Psoas muscle (tissue), 8 donors: ENCODE results near the gene SPRYD7. TPM values are rescaled to one million over a fixed set of nuclear protein-coding genes. Genes with fewer than 3 reads are reported as not detected.

Experiments
- ATAC-seq, 4 donors: fragments of 200-7000 bp; cut with Tn5 transposase; one replicate each; pipeline ENCODE4 v1.9.1; 2020; ENCODE audit warnings: moderate library complexity in 3 of 4, mild to moderate bottlenecking in 2 of 4
- DNase-seq, 2 donors: peaks; one replicate each; pipeline ENCODE4 v3.0.0-alpha.2; 2020
- H3K27ac ChIP-seq: fragments of 200-600 bp; one replicate; pipeline ENCODE4 v1.8.0; 2022
- H3K27me3 ChIP-seq, 3 donors: fragments of 200-600 bp in 1 of 3; one replicate each; pipeline versions ENCODE4 v1.6.1 to v1.8.0; 2013 to 2022; ENCODE audit warnings: low read length in 2 of 3, mild to moderate bottlenecking in 2 of 3, moderate library complexity in 1 of 3; ENCODE audit not compliant: insufficient read depth in 3 of 3
- H3K36me3 ChIP-seq, 2 donors: fragments of 200-600 bp in 1 of 2; one replicate each; pipeline versions ENCODE4 v1.6.1 to v1.8.0; 2013 to 2022; ENCODE audit warnings: low read depth in 1 of 2, mild to moderate bottlenecking in 1 of 2, moderate library complexity in 1 of 2; ENCODE audit not compliant: insufficient read depth in 1 of 2
- H3K4me1 ChIP-seq: fragments of 200-600 bp; one replicate; pipeline ENCODE4 v1.8.0; 2022
- H3K4me3 ChIP-seq: fragments of 200-600 bp; one replicate; pipeline ENCODE4 v1.8.0; 2022; ENCODE audit warnings: mild to moderate bottlenecking
- H3K9me3 ChIP-seq: fragments of 200-600 bp; one replicate; pipeline ENCODE4 v1.8.0; 2022
- whole genome bisulfite sequencing, 3 donors: extraction: QIAGEN DNeasy Blood & Tissue Kit; methylation state at CpG; one replicate each; pipeline versions ENCODE4 v1.1.6 to v1.1.7; 2013; 5-methylcytosine and 5-hydroxymethylcytosine counted together
- intact Hi-C, 2 donors: fragments of 100-400 bp; cut with DNase I; formaldehyde crosslinking; loops; one replicate each; pipeline versions ENCODE4 v1.11.0 to v1.14.2; 2022
- polyA plus RNA-seq, 3 donors: library from polyadenylated mRNA; stranded (reverse); fragments of 200-250 nt; gene quantifications; one replicate each; pipeline ENCODE4 v1.2.3, GENCODE V29; 2013
- total RNA-seq, 4 donors: library from RNA; stranded (reverse); fragmentation: NEBNext Ultra II Directional in 2 of 4; extraction: Animal tissue kit (Norgen Biotek cat#: 25700) in 2 of 4; gene quantifications; one replicate each; pipeline versions ENCODE4 v1.2.1 to v1.2.4, GENCODE V29; 2021 to 2023
- TF ChIP-seq, protein P1 (sequence below): fragments of 200-600 bp; IDR thresholded peaks from one replicate; pipeline ENCODE4 v1.8.0; 2022; ENCODE audit warnings: antibody characterized with exemption
- donor health status: healthy with polysubstance abuse.
- donor health status: DM: no; HTN: no; CAD: no; lungs with moderate emphysema.
- donor health status: Bipolar disorder and iron deficiency.
- donor health status: healthy.
- donor health status: DM: yes; HTN: yes; CAD: no.
- donor health status: DM: no; HTN: no; CAD: no.
- donor health status: DM: no; HTN: no; CAD: no.
- donor health status: DM: yes; HTN: yes; CAD: no.

SPRYD7 gene
- total and polyA plus RNA-seq, 7 donors: 4.7 to 23.8 (median 14.7) TPM

DNA sequence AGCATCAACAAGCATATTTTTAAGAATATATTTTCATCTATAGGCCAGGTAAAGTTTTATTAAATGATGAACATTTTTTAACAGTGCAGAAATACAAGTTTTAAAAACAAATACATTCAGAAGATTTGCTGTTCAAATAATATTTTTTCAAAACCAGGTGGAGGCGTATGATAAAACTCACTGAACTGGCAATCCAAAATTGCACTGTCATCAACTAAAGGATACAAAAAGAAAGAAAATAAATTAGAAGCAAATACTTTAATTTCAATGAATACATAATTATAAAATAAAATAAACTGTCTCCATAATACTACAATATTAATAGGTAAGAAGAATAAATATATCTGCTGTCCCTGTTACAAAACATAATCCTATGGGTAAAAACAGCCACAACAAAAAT is 21.2 kb downstream of the SPRYD7 start:
- ATAC-seq: no peak
- Histone ChIP-seq H3K4me3 (no peak overlapping the region), H3K9me3 (no peaks in the 10 kb centered on the region), H3K36me3 (peaks cover 6 to 81% of the 10 kb centered on the region in 2 donors), H3K27me3 (no peaks in the 10 kb centered on the region), H3K4me1 (no peaks in the 10 kb centered on the region), H3K27ac (no peak overlapping the region)
- intact Hi-C loops: no loop called here
- TF ChIP-seq, protein P1, sequence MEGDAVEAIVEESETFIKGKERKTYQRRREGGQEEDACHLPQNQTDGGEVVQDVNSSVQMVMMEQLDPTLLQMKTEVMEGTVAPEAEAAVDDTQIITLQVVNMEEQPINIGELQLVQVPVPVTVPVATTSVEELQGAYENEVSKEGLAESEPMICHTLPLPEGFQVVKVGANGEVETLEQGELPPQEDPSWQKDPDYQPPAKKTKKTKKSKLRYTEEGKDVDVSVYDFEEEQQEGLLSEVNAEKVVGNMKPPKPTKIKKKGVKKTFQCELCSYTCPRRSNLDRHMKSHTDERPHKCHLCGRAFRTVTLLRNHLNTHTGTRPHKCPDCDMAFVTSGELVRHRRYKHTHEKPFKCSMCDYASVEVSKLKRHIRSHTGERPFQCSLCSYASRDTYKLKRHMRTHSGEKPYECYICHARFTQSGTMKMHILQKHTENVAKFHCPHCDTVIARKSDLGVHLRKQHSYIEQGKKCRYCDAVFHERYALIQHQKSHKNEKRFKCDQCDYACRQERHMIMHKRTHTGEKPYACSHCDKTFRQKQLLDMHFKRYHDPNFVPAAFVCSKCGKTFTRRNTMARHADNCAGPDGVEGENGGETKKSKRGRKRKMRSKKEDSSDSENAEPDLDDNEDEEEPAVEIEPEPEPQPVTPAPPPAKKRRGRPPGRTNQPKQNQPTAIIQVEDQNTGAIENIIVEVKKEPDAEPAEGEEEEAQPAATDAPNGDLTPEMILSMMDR: no peak
- no peak for DNase-seq
- 94 to 97% (median 95%) methylated on average over 1 of the region's 1 CpG for WGBS, 3 donors

DNA sequence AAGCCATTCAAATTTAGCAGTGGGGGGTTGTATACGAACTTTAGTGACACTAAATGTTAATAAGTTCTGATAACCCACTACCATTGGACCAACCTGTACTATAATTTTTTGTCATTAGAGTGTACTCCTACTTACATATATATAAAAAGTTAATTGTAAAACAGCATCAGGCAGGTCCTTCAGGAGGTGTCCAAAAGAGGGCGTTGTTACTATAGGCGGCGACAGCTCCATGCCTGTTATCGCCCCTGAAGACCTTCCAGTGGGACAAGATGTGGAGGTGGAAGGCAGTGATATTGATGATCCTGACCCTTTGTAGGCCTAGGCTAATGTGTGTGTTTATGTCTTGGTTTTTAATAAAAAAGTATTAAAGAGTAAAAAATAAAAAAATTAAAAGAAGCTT is 27.5 kb downstream of the SPRYD7 start:
- no peaks in the 10 kb centered on the region for H3K27me3 ChIP-seq
- 75 to 85% (median 83%) methylated on average over 5 of the region's 5 CpGs for WGBS, 3 donors
- no peaks in the 10 kb centered on the region for H3K9me3 ChIP-seq
- TF ChIP-seq, protein P1: no peak
- ATAC-seq (no peak), DNase-seq (no peak)
- H3K4me3 ChIP-seq: no peak overlapping the region
- intact Hi-C loops: no loop called here
- H3K4me1 ChIP-seq: no peaks in the 10 kb centered on the region
- H3K27ac ChIP-seq: no peak overlapping the region
- H3K36me3 ChIP-seq: peaks cover 0 to 26% of the 10 kb centered on the region in 2 donors

DNA sequence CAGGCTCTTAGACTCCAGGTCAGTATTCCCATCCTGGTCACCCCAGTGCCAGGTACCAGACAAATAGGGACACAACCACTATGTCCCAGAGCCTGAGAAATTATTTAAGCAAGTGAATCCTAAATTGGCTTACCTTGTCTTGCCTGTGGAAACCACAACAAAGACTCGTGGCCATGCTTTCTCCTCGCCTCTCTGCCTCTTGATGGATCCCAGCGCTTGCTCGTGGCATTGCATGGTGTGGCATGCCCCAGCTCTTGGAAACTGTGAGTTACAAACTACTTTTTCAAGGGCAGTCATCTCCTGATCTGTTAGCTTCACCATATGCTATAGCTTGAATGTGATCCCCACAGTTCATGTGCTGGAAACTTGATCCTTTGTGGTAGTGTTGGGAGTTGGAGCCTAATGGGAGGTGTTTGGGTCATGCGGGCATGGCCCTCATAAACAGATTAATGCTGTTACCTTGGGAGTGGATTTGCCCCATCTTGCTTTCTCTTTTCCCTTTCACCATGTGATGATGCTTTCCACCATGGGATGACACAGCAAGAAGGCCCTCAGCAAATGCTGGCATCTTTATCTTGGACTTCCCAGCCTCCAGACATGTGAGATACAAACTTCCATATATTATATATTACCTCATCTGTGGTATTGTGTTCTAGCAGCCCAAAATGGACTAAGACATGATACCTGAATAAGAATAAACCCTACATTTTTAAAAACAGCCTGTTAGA is 31.2 kb downstream of the SPRYD7 start:
- Histone ChIP-seq H3K36me3 (peaks cover 0 to 8% of the 10 kb centered on the region in 2 donors), H3K4me3 (no peak overlapping the region), H3K27ac (no peak overlapping the region), H3K4me1 (no peaks in the 10 kb centered on the region), H3K9me3 (no peaks in the 10 kb centered on the region), H3K27me3 (no peaks in the 10 kb centered on the region)
- DNase-seq (no peak), ATAC-seq (no peak)
- TF ChIP-seq, protein P1: no peak
- WGBS, 3 donors: 87 to 93% (median 90%) methylated on average over 5 of the region's 5 CpGs
- intact Hi-C loops: no loop called here

DNA sequence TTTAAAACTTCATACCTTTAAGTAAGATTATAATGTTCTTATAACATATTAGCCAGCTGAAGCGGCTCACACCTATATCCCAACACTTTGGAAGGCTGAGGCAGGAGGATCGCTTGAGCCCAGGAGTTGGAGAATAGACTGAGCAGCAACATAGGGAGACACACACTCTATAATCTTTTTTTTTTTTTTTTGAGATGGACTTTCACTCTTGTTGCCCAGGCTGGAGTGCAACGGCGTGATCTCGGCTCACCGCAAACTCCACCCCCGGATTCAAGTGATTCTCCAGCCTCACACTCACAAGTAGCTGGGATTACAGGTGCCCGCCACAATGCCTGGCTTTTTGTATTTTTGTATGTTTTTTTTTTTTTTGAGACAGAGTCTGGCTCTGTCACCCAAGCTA is 37.3 kb downstream of the SPRYD7 start:
- no peak for ATAC-seq
- Histone ChIP-seq H3K27me3 (no peaks in the 10 kb centered on the region), H3K9me3 (no peaks in the 10 kb centered on the region), H3K4me3 (no peak overlapping the region), H3K36me3 (no peaks in the 10 kb centered on the region), H3K4me1 (no peaks in the 10 kb centered on the region), H3K27ac (no peak overlapping the region)
- 81 to 91% (median 87%) methylated on average over 8 of the region's 8 CpGs for WGBS, 3 donors
- TF ChIP-seq, protein P1: no peak
- no peak for DNase-seq
- intact Hi-C loops: no loop called here

DNA sequence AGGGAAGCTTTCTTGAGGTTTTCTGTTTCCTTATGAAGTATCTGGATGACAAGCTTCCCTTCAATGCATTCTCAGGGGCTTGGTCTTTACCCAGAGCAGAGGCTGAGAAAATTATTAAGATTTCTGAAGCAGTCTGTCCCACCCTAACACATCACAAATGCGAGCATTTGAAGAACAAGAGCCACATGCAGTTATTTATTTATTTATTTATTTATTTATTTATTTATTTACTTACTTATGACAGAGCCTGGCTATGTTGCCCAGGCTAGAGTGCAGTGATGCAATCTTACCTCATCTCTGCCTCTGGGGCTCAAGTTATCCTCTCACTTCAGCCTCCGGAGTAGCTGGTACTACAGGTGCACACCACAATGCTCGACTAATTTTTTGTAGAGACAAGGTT is 38.4 kb downstream of the SPRYD7 start:
- no peak for ATAC-seq
- intact Hi-C loops: no loop called here

More for the DNA sequence above, 38.4 kb downstream of the SPRYD7 start:
- Histone ChIP-seq H3K4me3 (no peak overlapping the region), H3K27ac (no peak overlapping the region), H3K4me1 (no peaks in the 10 kb centered on the region), H3K36me3 (no peaks in the 10 kb centered on the region), H3K9me3 (no peaks in the 10 kb centered on the region), H3K27me3 (no peaks in the 10 kb centered on the region)
- no peak for DNase-seq
- TF ChIP-seq, protein P1: no peak
- WGBS, 3 donors: 71 to 82% (median 79%) methylated on average over 3 of the region's 3 CpGs
